ENCODE results near the gene GNGT2. TPM values are rescaled to one million over a fixed set of nuclear protein-coding genes. Genes with fewer than 3 reads are reported as not detected.

The GNGT2 gene
- total and polyA plus RNA-seq, 8 donors, result 2.5 to 4.8 (median 3.4) TPM

DNA sequence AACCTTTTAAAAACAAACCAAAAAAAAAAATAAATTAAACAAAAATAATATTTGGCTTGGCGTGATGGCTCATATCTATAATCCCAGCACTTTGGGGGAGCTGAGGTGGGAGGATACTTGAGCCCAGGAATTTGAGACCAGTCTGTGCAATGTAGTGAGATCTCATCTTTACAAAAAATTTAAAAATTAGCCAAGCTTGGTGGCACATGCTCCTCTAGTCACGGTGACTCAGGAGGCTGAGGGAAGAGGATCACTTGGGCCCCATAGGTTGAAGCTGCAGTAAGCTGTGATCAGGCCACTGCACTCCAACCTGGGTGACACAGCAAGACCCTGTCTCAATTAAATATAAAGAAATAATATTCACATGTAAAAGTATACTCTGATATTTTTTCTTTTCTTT, 12.2 kb downstream of the GNGT2 start:
- intact Hi-C loops (cut with DNase I), result no loop called here

DNA sequence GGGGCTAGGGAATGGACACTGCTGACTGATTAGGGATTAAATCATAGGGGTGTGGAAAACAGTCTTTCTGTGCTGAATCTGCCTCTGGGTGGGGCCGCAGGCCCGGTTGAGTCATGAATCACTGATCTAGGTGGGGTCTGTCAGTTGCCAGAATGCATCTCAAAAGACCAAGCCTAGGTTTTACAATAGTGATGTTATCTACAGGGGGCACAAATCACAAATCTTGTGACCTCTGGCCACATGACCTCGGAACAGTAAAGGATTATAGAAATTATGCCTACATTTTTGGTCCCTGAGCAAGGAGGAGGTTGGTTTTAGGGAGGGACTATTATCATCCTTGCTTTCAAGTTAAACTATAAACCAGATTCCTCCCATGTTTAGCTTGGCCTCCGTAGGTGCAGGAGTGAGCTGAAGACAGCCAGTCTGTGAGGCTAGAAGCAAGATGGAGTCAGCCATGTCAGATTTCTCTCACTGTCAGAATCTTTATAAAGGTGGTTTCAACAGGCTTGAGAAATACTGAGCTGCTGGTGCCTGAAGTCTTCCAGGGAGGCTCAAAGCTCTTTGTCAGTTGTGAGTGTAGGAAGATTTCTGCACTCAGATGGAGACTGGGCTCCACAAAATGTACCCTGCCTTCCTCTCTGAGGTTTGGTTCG, 12.9 kb downstream of the GNGT2 start:
- Histone ChIP-seq H3K4me1 (peaks cover 0 to 7% of the 10 kb centered on the region in 2 donors), H3K4me3 (no peak overlapping the region), H3K27me3 (no peaks in the 10 kb centered on the region), H3K9me3 (no peaks in the 10 kb centered on the region), H3K27ac (no peak overlapping the region), H3K36me3 (no peaks in the 10 kb centered on the region)
- TF ChIP-seq, protein P1, sequence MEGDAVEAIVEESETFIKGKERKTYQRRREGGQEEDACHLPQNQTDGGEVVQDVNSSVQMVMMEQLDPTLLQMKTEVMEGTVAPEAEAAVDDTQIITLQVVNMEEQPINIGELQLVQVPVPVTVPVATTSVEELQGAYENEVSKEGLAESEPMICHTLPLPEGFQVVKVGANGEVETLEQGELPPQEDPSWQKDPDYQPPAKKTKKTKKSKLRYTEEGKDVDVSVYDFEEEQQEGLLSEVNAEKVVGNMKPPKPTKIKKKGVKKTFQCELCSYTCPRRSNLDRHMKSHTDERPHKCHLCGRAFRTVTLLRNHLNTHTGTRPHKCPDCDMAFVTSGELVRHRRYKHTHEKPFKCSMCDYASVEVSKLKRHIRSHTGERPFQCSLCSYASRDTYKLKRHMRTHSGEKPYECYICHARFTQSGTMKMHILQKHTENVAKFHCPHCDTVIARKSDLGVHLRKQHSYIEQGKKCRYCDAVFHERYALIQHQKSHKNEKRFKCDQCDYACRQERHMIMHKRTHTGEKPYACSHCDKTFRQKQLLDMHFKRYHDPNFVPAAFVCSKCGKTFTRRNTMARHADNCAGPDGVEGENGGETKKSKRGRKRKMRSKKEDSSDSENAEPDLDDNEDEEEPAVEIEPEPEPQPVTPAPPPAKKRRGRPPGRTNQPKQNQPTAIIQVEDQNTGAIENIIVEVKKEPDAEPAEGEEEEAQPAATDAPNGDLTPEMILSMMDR (IDR thresholded peaks at IDR 0.05), result no peak
- intact Hi-C loops (cut with DNase I), result no loop called here
- ATAC-seq (no peak), DNase-seq (no peak)

More for the DNA sequence above, 12.2 kb downstream of the GNGT2 start:
- DNase-seq, result no peak
- no peaks in the 10 kb centered on the region for H3K9me3 ChIP-seq
- no peaks in the 10 kb centered on the region for H3K36me3 ChIP-seq
- H3K4me1 ChIP-seq, result peaks cover 0 to 7% of the 10 kb centered on the region in 2 donors
- no peak for ATAC-seq
- H3K27ac ChIP-seq, result no peak overlapping the region
- H3K27me3 ChIP-seq, result no peaks in the 10 kb centered on the region
- H3K4me3 ChIP-seq, result no peak overlapping the region
- TF ChIP-seq, protein P1 (IDR thresholded peaks at IDR 0.05), result no peak

DNA sequence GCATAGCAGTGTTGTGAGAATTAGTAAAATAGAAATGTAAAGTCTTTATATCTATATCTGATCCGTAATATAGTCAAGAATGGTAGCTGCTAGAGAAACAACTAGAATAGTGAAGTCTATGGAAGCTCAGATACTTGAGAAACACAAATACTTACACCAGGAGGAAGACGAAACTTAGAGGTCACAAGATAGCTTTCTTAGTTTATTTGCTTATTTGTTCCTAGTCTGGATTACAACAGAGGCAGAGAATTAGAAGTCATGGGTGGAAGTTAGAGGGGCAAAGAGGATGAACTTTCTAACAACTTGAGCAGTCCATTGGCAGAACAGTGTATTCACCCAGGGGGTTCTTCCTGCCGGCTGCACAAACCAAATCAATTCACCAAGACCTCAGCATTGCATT, 13.9 kb downstream of the GNGT2 start:
- H3K4me1 ChIP-seq, result peaks cover 0 to 13% of the 10 kb centered on the region in 2 donors
- no peaks in the 10 kb centered on the region for H3K27me3 ChIP-seq
- no peaks in the 10 kb centered on the region for H3K9me3 ChIP-seq
- intact Hi-C loops (cut with DNase I), result no loop called here
- H3K27ac ChIP-seq, result no peak overlapping the region
- no peaks in the 10 kb centered on the region for H3K36me3 ChIP-seq
- ATAC-seq (no peak), DNase-seq (no peak)
- TF ChIP-seq, protein P1 (IDR thresholded peaks at IDR 0.05), result no peak
- H3K4me3 ChIP-seq, result no peak overlapping the region

DNA sequence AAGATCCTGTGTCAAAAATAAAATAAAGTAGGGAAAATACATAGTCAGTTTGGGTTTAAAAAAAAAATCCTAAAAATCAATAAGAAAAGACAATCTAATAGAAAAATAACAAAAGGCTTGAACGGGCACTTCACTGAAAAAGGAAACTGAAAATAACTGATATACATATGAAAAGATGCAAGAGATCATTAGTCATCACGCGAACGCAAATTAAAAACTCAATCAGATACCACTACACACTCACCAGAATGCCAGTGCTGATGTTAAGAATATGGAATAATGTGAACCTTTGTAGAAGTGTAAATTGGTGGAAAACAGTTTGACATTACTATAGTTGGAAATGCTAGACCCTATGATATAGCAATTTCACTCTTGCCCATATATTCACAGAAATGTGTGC, 14.6 kb downstream of the GNGT2 start:
- DNase-seq, result no peak
- no peak for ATAC-seq
- Histone ChIP-seq H3K27ac (no peak overlapping the region), H3K9me3 (no peaks in the 10 kb centered on the region), H3K27me3 (no peaks in the 10 kb centered on the region), H3K36me3 (no peaks in the 10 kb centered on the region), H3K4me1 (peaks cover 0 to 21% of the 10 kb centered on the region in 2 donors), H3K4me3 (no peak overlapping the region)
- intact Hi-C loops (cut with DNase I), result no loop called here
- TF ChIP-seq, protein P1 (IDR thresholded peaks at IDR 0.05), result no peak

DNA sequence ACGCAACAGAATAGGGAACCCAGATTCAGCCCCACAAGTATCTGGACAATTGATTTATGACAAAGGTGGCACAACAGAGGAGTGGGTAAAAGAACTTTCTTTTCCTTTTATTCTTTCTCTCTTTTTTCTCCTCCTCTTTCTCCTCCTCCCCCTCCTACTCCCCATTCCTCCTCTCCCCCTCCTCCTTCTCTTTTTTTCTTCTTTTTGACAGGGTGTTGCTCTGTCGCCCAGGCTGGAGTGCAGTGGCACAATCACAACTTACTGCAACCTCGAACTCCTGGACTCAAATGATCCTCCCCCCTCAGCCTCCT, 16.1 kb downstream of the GNGT2 start:
- TF ChIP-seq, protein P1 (IDR thresholded peaks at IDR 0.05), result no peak
- DNase-seq (no peak), ATAC-seq (no peak)
- Histone ChIP-seq H3K4me3 (no peak overlapping the region), H3K27ac (peak overlapping the region in 1 of 2 donors; percentile 97), H3K4me1 (peaks cover 0 to 22% of the 10 kb centered on the region in 2 donors), H3K9me3 (no peaks in the 10 kb centered on the region), H3K36me3 (no peaks in the 10 kb centered on the region), H3K27me3 (no peaks in the 10 kb centered on the region)
- intact Hi-C loops (cut with DNase I), result no loop called here
